Testis (tissue), 3 donors: Measurements from ENCODE around the gene SNTG2. TPM values are rescaled to one million over a fixed set of nuclear protein-coding genes. Genes with fewer than 3 reads are reported as not detected.

ENCODE experiments used
- DNase-seq: peaks from one replicate; pipeline ENCODE4 v3.0.0-alpha.2; 2019
- H3K27ac ChIP-seq, 2 donors: fragments of 200-600 bp; sonication (generic); one replicate each; pipeline ENCODE4 v1.5.1; 2019
- H3K27me3 ChIP-seq: fragments of 200-600 bp; sonication (generic); one replicate; pipeline ENCODE4 v1.5.1; 2019
- H3K36me3 ChIP-seq: fragments of 200-600 bp; sonication (generic); one replicate; pipeline ENCODE4 v1.5.1; 2017; ENCODE audit warnings: low read depth; ENCODE audit errors: missing control alignments
- H3K4me1 ChIP-seq: fragments of 200-600 bp; sonication (generic); one replicate; pipeline ENCODE4 v1.5.1; 2019
- H3K4me3 ChIP-seq, 2 donors: fragments of 200-600 bp; sonication (generic); one replicate each; pipeline ENCODE4 v1.5.1; 2017 to 2019
- H3K9me3 ChIP-seq: fragments of 200-600 bp; sonication (generic); one replicate; pipeline ENCODE4 v1.5.1; 2017
- CTCF ChIP-seq, 3 experiments: fragments of 450-650 bp in 2 of 3; fragments of 200-600 bp in 1 of 3; sonication (generic) in 1 of 3; IDR thresholded peaks; one replicate each; pipeline ENCODE4 v1.5.1; 2016 to 2019; ENCODE audit warnings: antibody characterized with exemption in 3 of 3, mild to moderate bottlenecking in 2 of 3, moderate library complexity in 1 of 3
- POLR2A ChIP-seq: fragments of 450-650 bp; IDR thresholded peaks from one replicate; pipeline ENCODE4 v1.6.1; 2017; ENCODE audit warnings: antibody characterized with exemption, mild to moderate bottlenecking, moderate library complexity
- WGBS, 2 donors: methylation state at CpG; one replicate each; pipeline ENCODE4 v1.1.5; 2018; 5-methylcytosine and 5-hydroxymethylcytosine counted together
- intact Hi-C: fragments of 100-400 bp; cut with DNase I; formaldehyde crosslinking; loops from one replicate; pipeline ENCODE4 v1.15.1; 2023; ENCODE audit warnings: low total_unique reads
- polyA plus RNA-seq: library from polyadenylated mRNA; stranded (reverse); fragments of 350-450 nt; fragmentation: Illumina TruSeq; extraction: RNeasy Lipid Tissue Mini Kit (QIAGEN cat#74804); gene quantifications from one replicate; pipeline ENCODE4 v1.2.3, GENCODE V29; 2014; ENCODE audit warnings: low read depth, low replicate concordance; ENCODE audit not compliant: insufficient read depth
- total RNA-seq, 2 donors: library from RNA; depleted of rRNA; stranded (reverse); fragments of >200 nt; gene quantifications; one replicate each; pipeline ENCODE4 v1.2.3, GENCODE V29; 2016

SNTG2 gene
- total and polyA plus RNA-seq, 3 donors from 2014 or later = 8.7 to 10.2 (median 9.1) TPM

DNA sequence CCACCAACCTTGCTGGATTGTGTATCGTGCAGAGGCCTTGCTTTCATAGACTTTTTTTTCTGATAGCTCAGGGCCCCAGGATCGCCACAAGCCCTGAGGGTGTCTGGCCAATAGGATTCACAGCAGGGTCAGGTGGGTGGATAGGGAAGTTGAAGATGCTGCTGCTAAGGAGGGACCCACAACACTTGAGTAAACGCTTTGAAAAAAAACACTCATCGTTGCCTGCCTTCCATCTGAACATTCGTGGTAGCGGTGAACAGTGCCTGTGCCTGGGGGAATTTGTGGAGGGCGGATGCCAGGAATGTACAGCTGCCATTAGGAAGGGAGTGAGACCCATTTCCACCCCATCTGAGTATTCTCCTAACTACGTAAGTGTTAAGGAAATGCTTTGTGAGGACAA, 358.0 kb downstream of the SNTG2 start:
- no peaks in the 10 kb centered on the region for H3K4me1 ChIP-seq
- no peaks in the 10 kb centered on the region for H3K27me3 ChIP-seq
- no peaks in the 10 kb centered on the region for H3K36me3 ChIP-seq
- whole genome bisulfite sequencing, 2 donors = 82 to 87% methylated on average over 8 of the region's 8 CpGs
- TF ChIP-seq POLR2A = no peak
- TF ChIP-seq CTCF (IDR thresholded peaks at IDR 0.05) = no peak
- intact Hi-C loops = no loop called here
- no peak overlapping the region for H3K27ac ChIP-seq
- no peak for DNase-seq
- no peak overlapping the region for H3K4me3 ChIP-seq
- no peaks in the 10 kb centered on the region for H3K9me3 ChIP-seq

GRCh38 chr2:1309507-1309906, 358.9 kb downstream of the SNTG2 start:
- intact Hi-C loops = no loop called here
- TF ChIP-seq CTCF (IDR thresholded peaks at IDR 0.05) (no peak), POLR2A (no peak)
- Histone ChIP-seq H3K27ac (no peak overlapping the region), H3K4me1 (no peaks in the 10 kb centered on the region), H3K27me3 (no peaks in the 10 kb centered on the region), H3K9me3 (no peaks in the 10 kb centered on the region), H3K4me3 (no peak overlapping the region), H3K36me3 (no peaks in the 10 kb centered on the region)
- DNase-seq = no peak
- 82 to 96% methylated on average over 3 of the region's 3 CpGs for WGBS, 2 donors

DNA sequence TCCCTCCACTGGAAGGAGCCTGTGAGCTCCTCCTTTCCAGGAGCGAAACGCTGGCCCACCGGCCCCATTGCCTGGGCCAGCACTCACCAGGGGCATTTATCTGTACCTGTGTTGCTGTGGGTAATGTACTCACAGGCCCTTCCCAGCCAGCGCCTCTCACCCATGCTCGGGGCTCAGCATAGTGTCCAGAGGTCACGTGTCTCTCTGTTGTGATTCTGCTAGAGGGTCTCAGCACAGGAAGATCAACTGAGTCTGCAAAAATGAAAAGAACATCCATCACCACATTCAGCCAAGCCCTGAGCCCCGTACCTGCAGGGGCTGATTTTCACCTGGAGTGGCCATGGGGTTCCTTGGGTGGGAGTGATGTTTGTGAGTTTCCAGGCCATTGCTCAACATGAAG, 359.6 kb downstream of the SNTG2 start:
- Histone ChIP-seq H3K27me3 (no peaks in the 10 kb centered on the region), H3K4me1 (no peaks in the 10 kb centered on the region), H3K9me3 (no peaks in the 10 kb centered on the region), H3K27ac (no peak overlapping the region), H3K4me3 (no peak overlapping the region), H3K36me3 (no peaks in the 10 kb centered on the region)
- WGBS, 2 donors = 84 to 95% methylated on average over 7 of the region's 7 CpGs
- TF ChIP-seq POLR2A = no peak
- no peak for TF ChIP-seq CTCF (IDR thresholded peaks at IDR 0.05)
- DNase-seq = no peak
- intact Hi-C loops = no loop called here

DNA sequence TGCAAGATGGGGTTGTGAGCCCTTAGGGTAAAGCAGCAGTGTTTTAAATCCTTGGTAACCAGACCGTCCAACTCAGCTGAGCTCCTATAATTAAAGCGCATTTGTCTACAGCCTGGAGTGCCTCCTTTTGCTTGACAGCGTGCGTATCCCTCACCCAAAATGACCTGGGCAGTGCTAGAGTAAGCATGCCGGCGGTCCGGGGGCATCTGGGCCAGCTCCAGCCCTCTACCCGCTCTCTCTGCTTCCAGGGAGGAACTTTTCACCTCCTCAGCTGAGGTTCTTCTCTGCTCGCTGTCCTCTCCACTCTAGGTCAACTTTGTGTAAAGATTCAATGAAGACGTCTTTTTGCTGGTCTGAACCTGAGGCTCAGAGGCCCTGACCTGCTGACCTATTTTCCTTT, 360.2 kb downstream of the SNTG2 start:
- Histone ChIP-seq H3K9me3 (no peaks in the 10 kb centered on the region), H3K27me3 (no peaks in the 10 kb centered on the region), H3K4me1 (no peaks in the 10 kb centered on the region), H3K4me3 (no peak overlapping the region), H3K36me3 (no peaks in the 10 kb centered on the region), H3K27ac (no peak overlapping the region)
- 94 to 95% methylated on average over 10 of the region's 10 CpGs for WGBS, 2 donors
- no peak for DNase-seq
- TF ChIP-seq CTCF (IDR thresholded peaks at IDR 0.05) (no peak), POLR2A (no peak)
- intact Hi-C loops = no loop called here

GRCh38 chr2:1313240-1313924, 362.7 kb downstream of the SNTG2 start:
- no peak overlapping the region for H3K27ac ChIP-seq
- no peaks in the 10 kb centered on the region for H3K36me3 ChIP-seq
- no peak for DNase-seq
- TF ChIP-seq POLR2A = no peak
- no peak for TF ChIP-seq CTCF (IDR thresholded peaks at IDR 0.05)
- no peaks in the 10 kb centered on the region for H3K4me1 ChIP-seq
- intact Hi-C loops = no loop called here
- no peaks in the 10 kb centered on the region for H3K9me3 ChIP-seq
- 82 to 95% methylated on average over 13 of the region's 13 CpGs for WGBS, 2 donors
- no peak overlapping the region for H3K4me3 ChIP-seq
- no peaks in the 10 kb centered on the region for H3K27me3 ChIP-seq
